ENCODE results near the gene NUDT8.

GRCh38 chr11:67645521-67646461 lies 16.1 kb upstream of the NUDT8 start:
- TF ChIP-seq CTCF (conservative IDR thresholded peaks at IDR 0.05 in 1 of 2, IDR thresholded peaks at IDR 0.05 in 1 of 2; ENCODE audit: extremely low read depth in 1 of 2, insufficient read depth in 1 of 2, low read depth in 1 of 2, low read length in 2 of 2) = no peak
- TF ChIP-seq EZH2 (IDR thresholded peaks at IDR 0.05; ENCODE audit: borderline replicate concordance, low read length) = no peak

Data from mammary epithelial cell (primary cell).